Fibroblast of the aortic adventitia (primary cell): ENCODE data around the gene PTPRG. TPM values are rescaled to one million over a fixed set of nuclear protein-coding genes. Genes with fewer than 3 reads are reported as not detected.

Experiments used
- DNase-seq: peaks from one replicate; pipeline ENCODE4 v3.0.0-alpha.2; 2010; ENCODE audit warnings: low read depth
- H3K4me3 ChIP-seq: 2 replicates; pipeline ENCODE4 v1.5.1; 2011; ENCODE audit warnings: low read depth, mild to moderate bottlenecking, control low read depth, low read length, moderate library complexity
- total RNA-seq: library from RNA; depleted of rRNA; stranded (reverse); fragments of >200 nt; gene quantifications from 2 replicates; pipeline ENCODE4 v1.2.3, GENCODE V29; 2012; ENCODE audit warnings: low replicate concordance
- TF ChIP-seq, protein P1 (sequence below): IDR thresholded peaks from 2 replicates; pipeline ENCODE4 v1.5.1; 2011; ENCODE audit warnings: mild to moderate bottlenecking, low read length, control low read depth, inconsistent platforms; ENCODE audit not compliant: insufficient read depth

The PTPRG gene
- total RNA-seq, 1 donor, result 52.0 TPM

DNA sequence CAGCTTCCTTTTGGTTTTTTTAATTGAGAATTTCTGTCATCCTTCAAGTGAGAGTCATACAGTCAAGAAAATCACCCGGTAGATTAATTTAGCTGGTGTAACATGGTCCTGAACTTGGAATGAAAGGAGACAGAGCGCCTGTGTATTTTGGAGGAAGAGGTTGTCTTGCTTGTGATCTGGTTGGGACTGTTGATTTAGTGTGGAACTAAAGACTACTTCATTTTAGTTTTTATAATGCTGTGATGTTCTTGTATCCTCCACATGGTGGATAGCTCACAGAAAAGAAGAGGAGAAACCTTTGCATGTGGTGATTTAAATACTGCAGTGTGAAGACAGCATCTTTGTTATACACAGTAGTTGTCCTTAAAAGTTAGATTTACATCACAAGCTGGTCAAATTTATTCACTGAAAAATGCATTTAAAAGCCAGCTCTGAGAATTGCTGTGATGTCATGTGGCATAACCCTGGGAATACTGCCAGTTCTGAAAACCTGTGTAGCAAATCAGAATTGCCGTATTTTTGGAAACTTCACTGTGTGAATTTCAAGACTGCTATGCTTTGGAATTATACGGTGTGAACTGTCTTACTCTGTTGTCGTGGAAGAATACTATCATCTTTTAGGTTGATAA lies 268.5 kb downstream of the PTPRG start:
- TF ChIP-seq, protein P1, sequence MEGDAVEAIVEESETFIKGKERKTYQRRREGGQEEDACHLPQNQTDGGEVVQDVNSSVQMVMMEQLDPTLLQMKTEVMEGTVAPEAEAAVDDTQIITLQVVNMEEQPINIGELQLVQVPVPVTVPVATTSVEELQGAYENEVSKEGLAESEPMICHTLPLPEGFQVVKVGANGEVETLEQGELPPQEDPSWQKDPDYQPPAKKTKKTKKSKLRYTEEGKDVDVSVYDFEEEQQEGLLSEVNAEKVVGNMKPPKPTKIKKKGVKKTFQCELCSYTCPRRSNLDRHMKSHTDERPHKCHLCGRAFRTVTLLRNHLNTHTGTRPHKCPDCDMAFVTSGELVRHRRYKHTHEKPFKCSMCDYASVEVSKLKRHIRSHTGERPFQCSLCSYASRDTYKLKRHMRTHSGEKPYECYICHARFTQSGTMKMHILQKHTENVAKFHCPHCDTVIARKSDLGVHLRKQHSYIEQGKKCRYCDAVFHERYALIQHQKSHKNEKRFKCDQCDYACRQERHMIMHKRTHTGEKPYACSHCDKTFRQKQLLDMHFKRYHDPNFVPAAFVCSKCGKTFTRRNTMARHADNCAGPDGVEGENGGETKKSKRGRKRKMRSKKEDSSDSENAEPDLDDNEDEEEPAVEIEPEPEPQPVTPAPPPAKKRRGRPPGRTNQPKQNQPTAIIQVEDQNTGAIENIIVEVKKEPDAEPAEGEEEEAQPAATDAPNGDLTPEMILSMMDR, result no peak
- peak; percentile 61 for DNase-seq
- no peak overlapping the region for H3K4me3 ChIP-seq

DNA sequence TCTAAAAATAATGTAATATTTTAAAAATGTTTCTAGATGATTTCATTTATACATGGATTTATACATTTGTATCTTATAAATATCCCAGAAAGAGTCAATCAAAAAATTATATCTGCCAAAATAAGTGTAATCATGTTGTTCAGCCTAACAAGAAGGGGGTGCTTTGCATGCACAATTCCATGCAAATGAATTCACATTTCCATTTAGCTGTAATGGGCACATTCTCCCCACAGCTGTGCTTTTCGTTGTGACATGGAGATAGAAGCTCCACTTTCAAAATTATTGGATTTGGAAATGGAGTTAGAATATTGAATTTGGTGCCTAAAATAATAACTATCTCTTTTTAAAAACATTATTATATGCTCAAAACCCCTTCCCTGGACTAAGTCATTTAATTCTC lies 270.6 kb downstream of the PTPRG start:
- TF ChIP-seq, protein P1, result no peak
- DNase-seq, result no peak

DNA sequence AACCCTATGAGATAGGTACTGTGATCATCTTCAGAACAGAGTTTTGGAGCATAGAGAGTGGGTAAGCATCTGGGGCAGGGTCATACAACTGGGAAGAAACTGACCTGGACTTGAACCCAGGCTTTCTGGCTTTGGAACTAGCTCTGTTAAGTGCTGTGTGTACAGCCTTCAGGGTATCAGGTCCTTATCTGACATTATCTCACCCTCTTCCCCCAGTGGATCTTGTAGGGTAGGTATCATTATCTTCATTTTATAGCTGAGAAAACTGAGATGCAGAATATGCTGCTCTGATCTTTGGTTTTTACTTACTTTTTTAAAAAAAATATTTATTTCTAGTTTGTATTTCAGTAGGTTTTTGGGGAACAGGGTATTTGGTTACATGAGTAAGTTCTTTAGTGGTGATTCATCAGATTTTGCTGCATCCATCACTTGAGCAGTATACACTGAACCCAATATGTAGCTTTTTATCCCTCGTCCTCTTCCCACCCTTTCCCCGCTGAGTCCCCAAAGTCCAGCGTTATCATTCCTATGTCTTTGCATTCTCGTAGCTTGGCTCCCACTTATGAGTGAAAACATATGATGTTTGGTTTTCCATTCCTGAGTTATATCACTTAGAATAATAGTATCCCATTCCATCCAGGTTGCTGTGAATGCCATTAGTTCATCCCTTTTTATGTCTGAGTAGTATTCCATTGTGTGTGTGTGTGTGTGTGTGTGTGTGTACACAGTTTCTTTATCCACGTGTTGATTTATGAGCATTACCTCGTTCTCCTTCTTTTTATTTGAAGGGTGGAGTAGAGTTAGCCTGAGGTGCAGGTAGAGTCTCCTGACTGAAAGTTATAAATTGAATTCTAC lies 271.2 kb downstream of the PTPRG start:
- peak; percentile 28 for DNase-seq
- no peak overlapping the region for H3K4me3 ChIP-seq
- TF ChIP-seq, protein P1, result no peak

More for the DNA sequence above, 270.6 kb downstream of the PTPRG start:
- no peak overlapping the region for H3K4me3 ChIP-seq

DNA sequence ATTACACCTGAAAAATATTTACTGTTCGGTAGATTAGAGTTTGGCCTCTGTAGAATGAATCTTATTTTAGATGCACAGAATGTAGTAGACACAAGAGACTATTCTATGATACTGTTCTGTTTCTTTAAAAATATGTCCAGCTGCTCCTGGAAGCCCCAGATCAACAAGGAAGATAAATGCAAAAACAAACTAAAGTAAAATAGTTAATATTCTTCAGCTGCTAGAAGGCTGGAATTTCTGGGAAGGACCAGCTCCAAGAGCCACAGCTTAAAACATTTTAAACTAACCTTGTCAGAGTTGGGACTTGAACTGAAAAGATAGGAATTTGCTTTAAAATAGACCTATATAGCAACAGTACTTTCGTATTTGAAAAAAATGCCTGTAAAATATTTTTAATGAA lies 277.9 kb downstream of the PTPRG start:
- DNase-seq, result peak; percentile 37
- H3K4me3 ChIP-seq, result no peak overlapping the region
- TF ChIP-seq, protein P1, result no peak

DNA sequence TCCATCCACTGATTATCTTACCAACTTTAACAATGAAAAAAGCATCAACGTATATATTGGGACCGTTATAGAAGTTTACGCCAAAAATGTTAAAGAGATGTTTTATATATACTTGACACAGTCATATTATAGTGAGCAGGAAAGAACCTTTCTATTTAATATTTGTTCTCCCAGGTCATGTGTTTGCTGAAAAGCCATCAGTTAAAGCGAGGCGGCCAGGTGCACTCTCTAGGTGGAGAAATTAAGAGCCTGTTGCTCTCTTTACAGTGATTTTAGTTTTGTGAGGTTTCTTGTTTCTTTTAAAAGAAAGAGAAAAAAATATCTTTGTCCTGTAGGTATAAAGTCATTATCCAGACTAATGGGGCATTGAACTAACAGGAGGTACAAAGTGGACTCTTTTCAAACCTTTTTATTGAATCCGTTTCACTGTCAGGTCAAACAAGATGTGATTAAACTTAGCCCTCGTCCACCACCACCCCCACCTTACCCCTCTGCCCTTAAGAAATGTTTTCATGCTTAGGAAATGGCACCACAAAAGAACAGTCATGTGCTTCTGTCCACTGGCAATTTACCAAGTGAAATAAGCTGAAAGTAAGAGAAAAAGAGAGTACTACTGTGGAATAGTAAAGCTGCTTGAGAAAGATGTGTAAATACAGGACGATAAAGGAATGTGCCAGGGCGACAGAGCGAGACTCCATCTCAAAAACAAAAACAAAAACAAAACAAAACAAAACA lies 279.9 kb downstream of the PTPRG start:
- no peak overlapping the region for H3K4me3 ChIP-seq
- TF ChIP-seq, protein P1, result no peak
- peak; percentile 64 for DNase-seq

DNA sequence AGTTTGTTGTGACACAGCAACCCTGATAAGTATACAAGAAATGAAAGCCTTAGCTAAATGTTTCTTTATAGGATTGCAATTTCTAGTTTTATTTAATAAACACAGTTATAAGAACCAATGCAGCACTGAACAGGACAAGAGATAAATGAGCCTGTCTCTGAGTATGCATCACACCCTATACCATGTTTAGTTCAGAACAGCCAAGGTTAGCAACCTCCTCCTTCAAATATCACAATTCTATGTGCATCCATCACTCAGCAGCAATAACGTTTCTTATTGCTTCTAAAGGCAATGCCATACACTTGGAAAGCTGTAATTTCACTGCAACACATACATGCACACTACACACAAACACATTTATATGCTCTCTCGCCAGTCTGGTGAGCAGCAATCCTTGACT lies 280.6 kb downstream of the PTPRG start:
- TF ChIP-seq, protein P1, result no peak
- H3K4me3 ChIP-seq, result no peak overlapping the region
- DNase-seq, result no peak
